ENCODE measurements around the gene KCNH8.

Gene KCNH8

DNA sequence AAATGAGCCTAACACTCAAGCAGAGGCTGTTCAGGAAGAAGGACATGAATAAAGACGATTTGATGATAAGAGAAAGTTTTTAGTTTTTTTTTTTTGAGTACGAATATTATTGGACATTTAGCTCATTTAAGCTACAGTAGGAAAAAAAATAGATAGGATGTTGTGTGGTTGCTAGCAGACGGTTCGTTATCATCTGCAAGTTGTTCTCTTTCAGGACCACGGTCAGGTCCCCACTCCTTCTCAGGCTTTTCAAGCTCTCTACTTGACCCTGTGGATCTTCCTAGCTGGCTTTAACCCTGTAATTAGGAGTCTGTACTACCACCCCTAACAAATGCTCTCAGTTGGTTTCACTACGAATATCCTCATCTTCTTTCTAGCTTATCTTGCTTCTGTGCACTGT is 1.1 kb downstream of the KCNH8 start:
- H3K27me3 Mint-ChIP-seq, result peaks cover 25% of the 10 kb centered on the region
- H3K4me1 Mint-ChIP-seq, result peaks cover 15% of the 10 kb centered on the region
- peaks cover 9% of the 10 kb centered on the region for H3K9me3 Mint-ChIP-seq
- ATAC-seq (no peak), DNase-seq (peak; percentile 27)
- H3K27ac Mint-ChIP-seq, result no peak overlapping the region
- peaks cover 2% of the 10 kb centered on the region for H3K36me3 Mint-ChIP-seq (ENCODE audit: low read depth)
- H3K4me3 Mint-ChIP-seq, result no peak overlapping the region

DNA sequence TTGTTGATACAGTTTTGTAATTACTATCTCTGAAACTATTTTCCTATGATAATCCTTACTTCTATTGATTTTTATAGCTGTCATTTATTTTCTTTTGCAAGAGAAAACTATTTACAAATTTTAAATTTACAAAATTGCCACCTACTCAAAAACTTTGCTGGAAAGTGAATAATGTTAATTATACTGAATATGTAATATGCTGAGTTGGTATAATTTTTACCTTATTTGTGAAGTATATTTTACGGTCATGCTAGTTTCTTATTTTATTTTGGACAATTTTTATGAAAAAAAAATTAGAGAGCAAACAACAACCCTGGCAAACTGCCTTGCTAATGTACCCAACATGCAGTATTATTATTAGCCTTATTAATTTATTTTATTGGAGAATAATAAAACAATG is 2.9 kb downstream of the KCNH8 start:
- Mint-ChIP-seq H3K27ac (no peak overlapping the region), H3K9me3 (no peaks in the 10 kb centered on the region), H3K4me3 (no peak overlapping the region), H3K36me3 (ENCODE audit: low read depth) (no peaks in the 10 kb centered on the region), H3K27me3 (peaks cover 25% of the 10 kb centered on the region), H3K4me1 (peaks cover 13% of the 10 kb centered on the region)
- DNase-seq, result no peak
- no peak for ATAC-seq

DNA sequence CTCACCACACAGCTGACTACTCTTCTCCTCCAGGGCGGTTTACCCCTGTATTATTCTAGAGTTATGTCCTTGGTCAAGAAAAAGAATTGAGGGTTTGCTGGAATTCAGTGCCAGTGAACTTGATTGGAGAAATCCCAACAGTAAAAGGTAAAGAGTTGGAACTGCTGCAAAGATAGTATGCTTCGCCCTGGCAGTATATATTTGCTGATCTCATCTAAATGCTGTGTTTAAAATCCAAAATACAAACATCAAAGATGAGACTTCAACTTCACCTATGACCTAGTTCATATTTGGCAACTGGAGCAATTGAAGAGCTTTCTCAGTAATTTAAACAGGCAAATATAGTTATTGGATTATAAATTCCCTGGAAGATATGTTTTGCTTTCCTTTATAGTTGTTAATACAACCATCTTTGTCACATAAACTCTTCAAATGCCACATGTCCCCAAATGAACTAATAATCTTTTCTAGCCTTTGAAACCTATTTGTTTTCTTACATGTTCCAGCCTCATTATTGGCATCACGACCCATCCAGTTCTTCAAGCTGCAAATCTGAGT is 6.5 kb downstream of the KCNH8 start:
- Mint-ChIP-seq H3K4me1 (no peaks in the 10 kb centered on the region), H3K36me3 (ENCODE audit: low read depth) (no peaks in the 10 kb centered on the region), H3K9me3 (no peaks in the 10 kb centered on the region), H3K27me3 (peaks cover 11% of the 10 kb centered on the region), H3K4me3 (no peak overlapping the region), H3K27ac (no peak overlapping the region)
- DNase-seq, result no peak
- ATAC-seq, result no peak

DNA sequence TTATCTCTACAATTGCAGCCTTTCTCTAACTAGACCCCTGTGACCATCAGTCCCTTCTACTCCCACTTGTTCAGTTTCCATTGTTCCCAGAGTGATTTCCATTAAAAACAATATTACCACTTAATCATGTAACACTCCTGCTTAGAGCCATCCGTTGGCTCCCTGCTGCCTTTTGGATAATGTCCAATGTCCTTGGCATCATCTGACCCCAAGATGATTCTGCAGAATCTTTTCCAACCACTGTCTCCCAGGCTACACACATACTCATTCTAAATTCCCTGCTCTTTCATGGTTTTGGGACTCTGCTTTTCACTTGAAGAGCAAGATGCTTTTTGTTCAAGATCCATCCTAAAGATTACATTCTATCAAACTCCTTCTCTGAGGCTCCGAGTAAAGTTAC is 7.1 kb downstream of the KCNH8 start:
- no peaks in the 10 kb centered on the region for H3K36me3 Mint-ChIP-seq (ENCODE audit: low read depth)
- H3K9me3 Mint-ChIP-seq, result no peaks in the 10 kb centered on the region
- no peak overlapping the region for H3K27ac Mint-ChIP-seq
- no peak overlapping the region for H3K4me3 Mint-ChIP-seq
- no peaks in the 10 kb centered on the region for H3K4me1 Mint-ChIP-seq
- DNase-seq (no peak), ATAC-seq (no peak)
- peaks cover 8% of the 10 kb centered on the region for H3K27me3 Mint-ChIP-seq

DNA sequence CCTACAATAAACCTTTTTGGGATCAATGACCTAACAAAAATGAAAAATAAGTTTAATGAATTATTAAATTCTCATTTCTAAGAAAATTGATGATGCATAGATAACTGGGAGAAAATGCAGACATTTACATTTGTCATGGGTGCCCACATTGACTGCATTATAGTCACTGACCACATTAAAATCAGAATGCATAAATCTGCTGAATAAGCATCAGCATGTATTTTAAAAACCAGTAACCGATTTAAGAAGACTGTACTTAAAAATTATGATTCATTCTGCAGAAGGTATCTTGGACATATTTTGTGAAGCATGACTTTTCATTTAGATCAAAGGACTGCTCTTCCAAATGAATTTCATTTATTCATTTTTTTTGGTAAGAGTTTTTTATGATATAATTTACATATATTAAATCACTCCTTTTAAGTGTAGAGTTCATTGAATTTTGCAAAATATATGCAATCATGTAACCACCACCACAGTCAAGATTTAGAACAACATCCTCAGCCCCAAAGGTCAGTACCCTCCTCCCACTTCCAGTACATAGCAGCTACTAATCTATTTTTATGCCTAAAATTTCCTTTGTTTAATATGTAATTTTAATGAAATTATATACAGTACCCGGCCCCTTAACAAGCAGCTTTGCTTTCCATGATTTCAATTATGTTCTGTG is 11.8 kb downstream of the KCNH8 start:
- no peak for ATAC-seq
- H3K4me1 Mint-ChIP-seq, result no peaks in the 10 kb centered on the region
- no peak for DNase-seq
- H3K27ac Mint-ChIP-seq, result no peak overlapping the region
- no peaks in the 10 kb centered on the region for H3K9me3 Mint-ChIP-seq
- peaks cover 5% of the 10 kb centered on the region for H3K27me3 Mint-ChIP-seq
- no peaks in the 10 kb centered on the region for H3K36me3 Mint-ChIP-seq (ENCODE audit: low read depth)
- H3K4me3 Mint-ChIP-seq, result no peak overlapping the region

DNA sequence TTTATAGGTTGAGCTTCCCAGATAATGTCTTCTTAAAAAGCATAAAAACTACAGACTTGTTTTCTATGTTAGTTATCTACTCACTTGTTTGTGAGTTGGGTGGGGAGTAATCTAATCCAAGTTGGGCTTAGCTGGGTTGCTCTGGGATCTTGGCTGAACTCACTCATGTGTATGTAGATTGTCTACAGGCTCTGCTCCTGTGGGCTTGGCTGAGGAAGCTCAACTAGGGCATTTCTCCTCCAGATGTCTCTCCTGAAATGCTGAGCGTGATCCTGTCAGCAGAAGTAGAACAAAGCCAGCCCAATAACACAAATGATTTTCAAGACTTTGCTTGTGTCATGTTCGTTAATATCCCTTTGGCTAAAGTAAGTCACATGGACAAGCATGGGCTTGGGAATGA is 17.3 kb downstream of the KCNH8 start:
- Mint-ChIP-seq H3K27ac (no peak overlapping the region), H3K27me3 (peaks cover 4% of the 10 kb centered on the region), H3K36me3 (ENCODE audit: low read depth) (no peaks in the 10 kb centered on the region), H3K4me3 (no peak overlapping the region), H3K4me1 (no peaks in the 10 kb centered on the region), H3K9me3 (no peaks in the 10 kb centered on the region)
- DNase-seq (no peak), ATAC-seq (no peak)

DNA sequence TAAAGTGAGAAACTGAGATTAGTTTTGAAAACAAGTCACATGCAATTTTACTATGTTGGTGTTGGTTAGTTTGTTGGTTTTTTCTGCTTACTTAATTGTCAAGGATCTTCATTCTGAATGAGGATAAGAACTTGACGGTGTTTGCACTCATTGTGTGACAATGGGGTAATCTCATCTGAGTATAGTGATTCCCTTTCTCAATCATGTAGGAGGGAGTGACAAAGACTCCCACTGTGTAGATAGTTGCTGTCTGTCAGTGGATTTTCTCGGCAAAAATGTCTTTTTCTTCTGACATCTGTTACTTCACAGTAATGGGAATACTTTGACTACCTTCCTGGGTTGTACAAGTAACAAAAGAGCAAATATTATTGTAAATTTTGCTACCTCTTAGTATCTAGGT is 23.5 kb downstream of the KCNH8 start:
- DNase-seq, result no peak
- H3K27ac Mint-ChIP-seq, result no peak overlapping the region
- H3K9me3 Mint-ChIP-seq, result no peaks in the 10 kb centered on the region
- no peaks in the 10 kb centered on the region for H3K4me1 Mint-ChIP-seq
- H3K4me3 Mint-ChIP-seq, result no peak overlapping the region
- peaks cover 2% of the 10 kb centered on the region for H3K27me3 Mint-ChIP-seq
- no peaks in the 10 kb centered on the region for H3K36me3 Mint-ChIP-seq (ENCODE audit: low read depth)
- ATAC-seq, result no peak

DNA sequence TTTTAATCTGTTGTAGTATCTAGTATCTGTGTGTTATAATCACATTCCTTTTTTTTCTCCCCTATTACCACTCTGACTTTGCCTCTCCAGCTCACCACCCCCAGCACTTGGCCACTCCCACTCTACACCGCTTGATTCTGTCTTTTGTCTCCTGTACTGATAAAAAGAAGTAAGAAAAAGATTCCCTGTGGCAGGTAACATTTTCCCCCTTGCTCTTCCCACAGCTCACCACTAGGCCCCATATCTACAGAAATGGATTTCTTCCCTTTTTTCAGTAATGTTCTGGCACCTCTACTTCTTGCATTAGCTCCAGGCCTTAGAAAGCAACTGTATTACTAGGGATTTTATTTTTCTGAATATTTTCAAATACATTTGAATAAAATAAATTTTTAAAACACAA is 25.6 kb downstream of the KCNH8 start:
- H3K36me3 Mint-ChIP-seq (ENCODE audit: low read depth), result no peaks in the 10 kb centered on the region
- peaks cover 2% of the 10 kb centered on the region for H3K27me3 Mint-ChIP-seq
- DNase-seq (no peak), ATAC-seq (no peak)
- no peaks in the 10 kb centered on the region for H3K4me1 Mint-ChIP-seq
- no peaks in the 10 kb centered on the region for H3K9me3 Mint-ChIP-seq
- no peak overlapping the region for H3K4me3 Mint-ChIP-seq
- H3K27ac Mint-ChIP-seq, result no peak overlapping the region

DNA sequence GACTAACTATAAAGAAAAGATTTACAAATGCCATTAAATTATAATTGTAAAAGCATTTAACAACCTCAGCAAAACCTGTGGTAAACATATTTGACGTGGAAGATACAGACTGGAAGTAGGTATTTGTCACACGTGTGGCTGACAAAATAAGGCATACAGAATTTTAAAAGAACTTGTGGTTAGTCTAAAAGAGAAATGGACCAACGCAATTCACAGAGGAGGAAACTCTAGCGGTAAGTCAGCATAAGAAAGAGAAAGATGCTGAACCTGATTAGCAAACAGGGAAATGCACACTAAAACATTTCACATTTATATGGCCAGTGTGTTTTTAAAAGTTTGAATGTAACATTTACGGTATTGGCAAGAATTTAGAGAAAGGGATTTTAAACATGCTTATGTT is 35.3 kb downstream of the KCNH8 start:
- Mint-ChIP-seq H3K27ac (no peak overlapping the region), H3K4me3 (no peak overlapping the region), H3K4me1 (peaks cover 5% of the 10 kb centered on the region), H3K36me3 (ENCODE audit: low read depth) (no peaks in the 10 kb centered on the region), H3K9me3 (no peaks in the 10 kb centered on the region), H3K27me3 (peaks cover 2% of the 10 kb centered on the region)
- ATAC-seq (no peak), DNase-seq (no peak)

DNA sequence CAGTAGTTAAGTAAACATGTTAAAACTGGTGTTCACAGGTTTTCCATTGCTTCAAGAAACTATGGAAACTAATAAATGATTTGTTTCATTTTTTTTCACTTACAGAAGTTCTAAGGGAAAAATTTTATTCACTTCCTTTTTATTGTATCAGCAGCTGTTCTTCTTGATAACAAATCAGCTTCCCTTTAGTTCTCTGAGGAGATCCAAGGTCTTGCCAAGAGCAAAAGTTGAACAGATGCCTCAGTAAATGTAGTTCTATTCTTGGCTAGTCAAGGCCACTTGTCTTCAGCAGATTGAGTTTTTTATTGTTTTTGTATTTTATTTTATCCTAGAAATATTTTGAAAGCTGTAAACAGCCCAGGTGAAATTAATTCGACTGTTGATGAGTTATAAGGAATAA is 41.8 kb downstream of the KCNH8 start:
- Mint-ChIP-seq H3K27me3 (peaks cover 2% of the 10 kb centered on the region), H3K4me1 (no peaks in the 10 kb centered on the region), H3K9me3 (no peaks in the 10 kb centered on the region), H3K27ac (no peak overlapping the region), H3K4me3 (no peak overlapping the region), H3K36me3 (ENCODE audit: low read depth) (no peaks in the 10 kb centered on the region)
- DNase-seq (no peak), ATAC-seq (no peak)

DNA sequence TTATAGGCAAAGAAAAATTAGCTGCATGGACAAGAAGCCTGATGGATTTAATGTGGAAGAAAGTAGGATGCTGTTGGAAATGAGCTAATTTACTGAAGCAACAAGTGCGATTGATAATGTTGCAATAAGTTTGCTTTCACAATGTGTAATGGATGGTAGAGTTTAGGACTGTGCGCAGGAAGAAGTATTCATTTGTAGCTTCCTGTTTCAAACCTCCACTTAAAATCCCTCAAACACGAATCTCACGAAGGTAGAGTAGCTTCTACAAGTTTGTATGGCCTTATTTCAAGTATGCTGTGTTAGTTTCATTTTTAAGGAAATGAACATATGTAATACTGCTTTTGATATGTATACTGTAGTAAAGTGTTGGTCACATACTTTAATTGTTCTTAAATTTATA is 42.3 kb downstream of the KCNH8 start:
- no peaks in the 10 kb centered on the region for H3K36me3 Mint-ChIP-seq (ENCODE audit: low read depth)
- H3K9me3 Mint-ChIP-seq, result no peaks in the 10 kb centered on the region
- H3K4me3 Mint-ChIP-seq, result no peak overlapping the region
- H3K27ac Mint-ChIP-seq, result no peak overlapping the region
- DNase-seq (no peak), ATAC-seq (no peak)
- H3K27me3 Mint-ChIP-seq, result peaks cover 2% of the 10 kb centered on the region
- no peaks in the 10 kb centered on the region for H3K4me1 Mint-ChIP-seq

DNA sequence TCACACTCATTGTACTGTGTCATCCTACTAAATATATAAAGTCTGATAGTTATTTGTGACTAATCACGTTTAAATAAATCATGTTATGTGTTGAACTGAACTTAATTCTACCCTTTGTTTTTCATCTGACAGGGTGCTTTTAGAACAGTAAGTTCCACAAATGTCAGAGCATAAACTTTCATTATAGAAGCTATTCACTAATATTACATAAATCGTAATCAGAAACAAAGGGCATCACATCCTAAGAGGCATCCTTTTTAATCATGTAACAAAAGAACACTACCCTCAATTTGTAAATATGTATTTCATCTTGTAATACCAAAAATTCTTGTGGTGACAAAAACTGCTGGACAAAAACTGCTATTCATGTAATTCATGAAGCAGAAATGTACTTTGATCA is 50.8 kb downstream of the KCNH8 start:
- Mint-ChIP-seq H3K4me1 (no peaks in the 10 kb centered on the region), H3K36me3 (ENCODE audit: low read depth) (no peaks in the 10 kb centered on the region), H3K4me3 (no peak overlapping the region), H3K27me3 (no peaks in the 10 kb centered on the region), H3K9me3 (no peaks in the 10 kb centered on the region), H3K27ac (no peak overlapping the region)
- ATAC-seq, result no peak
- DNase-seq, result no peak

DNA sequence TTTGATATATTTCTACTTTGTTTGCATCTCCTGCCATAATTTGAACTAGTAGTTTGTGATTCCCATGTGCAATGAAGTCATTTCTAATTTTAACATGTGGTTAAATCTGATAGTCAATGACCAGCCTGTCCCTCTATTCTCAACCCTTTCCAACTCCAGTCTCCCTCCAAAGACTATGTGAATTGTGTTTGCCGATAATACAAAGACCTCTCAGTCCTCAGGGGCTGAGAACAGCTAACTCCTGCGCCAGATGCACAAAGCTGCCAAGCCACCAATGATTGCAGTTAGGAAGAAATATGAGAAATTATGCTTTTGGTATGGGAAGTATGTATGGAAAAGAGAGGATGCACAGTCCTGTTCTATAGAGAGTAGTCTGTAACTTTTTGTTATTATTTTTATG is 54.0 kb downstream of the KCNH8 start:
- H3K9me3 Mint-ChIP-seq, result no peaks in the 10 kb centered on the region
- DNase-seq (no peak), ATAC-seq (no peak)
- H3K27ac Mint-ChIP-seq, result no peak overlapping the region
- H3K4me1 Mint-ChIP-seq, result no peaks in the 10 kb centered on the region
- no peaks in the 10 kb centered on the region for H3K36me3 Mint-ChIP-seq (ENCODE audit: low read depth)
- H3K4me3 Mint-ChIP-seq, result no peak overlapping the region
- H3K27me3 Mint-ChIP-seq, result no peaks in the 10 kb centered on the region

DNA sequence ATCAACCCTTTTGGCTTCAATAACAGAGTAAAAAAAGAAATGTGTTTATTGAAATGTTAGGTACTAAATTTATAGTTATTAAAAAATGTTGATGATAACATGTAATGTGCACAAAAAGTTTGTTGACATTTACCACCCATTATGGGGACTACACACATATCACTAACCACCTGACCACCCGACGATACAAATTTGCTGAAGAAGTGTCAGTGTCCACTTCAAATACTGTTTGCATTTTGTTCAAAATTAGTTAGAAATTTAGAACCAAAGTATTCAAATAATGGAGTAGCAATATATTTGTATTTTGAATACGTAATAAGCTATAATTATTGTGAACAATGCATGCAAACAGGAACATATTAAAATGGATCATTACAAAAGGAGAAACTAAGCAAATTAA is 54.4 kb downstream of the KCNH8 start:
- Mint-ChIP-seq H3K4me1 (no peaks in the 10 kb centered on the region), H3K4me3 (no peak overlapping the region), H3K27me3 (no peaks in the 10 kb centered on the region)

DNA sequence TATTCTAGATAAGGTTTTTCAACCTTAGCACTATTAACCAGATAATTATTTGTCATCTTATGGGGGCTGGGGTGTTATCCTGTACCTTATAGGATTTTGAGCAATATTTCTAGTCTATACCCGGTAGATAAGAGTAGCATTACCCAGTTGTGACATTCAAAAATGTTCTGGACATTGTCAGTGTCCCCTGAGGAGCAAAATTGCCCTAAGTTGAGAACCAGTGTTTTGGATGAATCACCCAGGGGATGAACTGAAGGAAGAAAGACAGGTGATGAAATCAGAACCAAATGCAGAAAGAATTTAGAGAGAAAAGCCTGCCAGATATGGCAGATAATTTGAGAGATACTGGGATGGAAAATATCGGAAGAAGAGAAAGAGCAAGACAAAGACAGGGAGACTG is 58.2 kb downstream of the KCNH8 start:
- Mint-ChIP-seq H3K36me3 (ENCODE audit: low read depth) (no peaks in the 10 kb centered on the region), H3K27ac (no peak overlapping the region), H3K27me3 (no peaks in the 10 kb centered on the region), H3K4me3 (no peak overlapping the region), H3K4me1 (no peaks in the 10 kb centered on the region), H3K9me3 (no peaks in the 10 kb centered on the region)
- ATAC-seq, result no peak
- DNase-seq, result no peak

More for the DNA sequence above, 54.4 kb downstream of the KCNH8 start:
- Mint-ChIP-seq H3K27ac (no peak overlapping the region), H3K9me3 (no peaks in the 10 kb centered on the region), H3K36me3 (ENCODE audit: low read depth) (no peaks in the 10 kb centered on the region)
- ATAC-seq (no peak), DNase-seq (no peak)

All from activated naive CD8-positive, alpha-beta T cell treated with anti-CD3 and anti-CD28 coated beads, Interleukin-2, amount 50 U/mL, for 24 hours (primary cell).